Measurements from ENCODE around the gene GALNT2.
A peak's percentile ranks its signal among the peaks of the same experiment; 100 is the strongest.

The GALNT2 gene

GRCh38 chr1:230097370-230097769, 30.3 kb downstream of the GALNT2 start:
- DNase-seq, result no peak

- no peak for DNase-seq
Measured at GRCh38 chr1:230098723-230099122, 31.7 kb downstream of the GALNT2 start.

- DNase-seq, result no peak
Measured at GRCh38 chr1:230099465-230099864, 32.4 kb downstream of the GALNT2 start.

GRCh38 chr1:230100932-230101331, 33.9 kb downstream of the GALNT2 start:
- no peak for DNase-seq

GRCh38 chr1:230101556-230101955, 34.5 kb downstream of the GALNT2 start:
- no peak for DNase-seq

- DNase-seq, result no peak
Measured at GRCh38 chr1:230102046-230102445, 35.0 kb downstream of the GALNT2 start.

- DNase-seq, result no peak
Measured at GRCh38 chr1:230102472-230102871, 35.4 kb downstream of the GALNT2 start.

GRCh38 chr1:230103306-230104173, 36.5 kb downstream of the GALNT2 start:
- DNase-seq, result no peak

GRCh38 chr1:230104395-230105244, 37.6 kb downstream of the GALNT2 start:
- peak; percentile 56 for DNase-seq

GRCh38 chr1:230105245-230105753, 38.3 kb downstream of the GALNT2 start:
- DNase-seq, result no peak

GRCh38 chr1:230105754-230106625, 39.0 kb downstream of the GALNT2 start:
- DNase-seq, result no peak

GRCh38 chr1:230107941-230108340, 40.9 kb downstream of the GALNT2 start:
- no peak for DNase-seq

- no peak for DNase-seq
Measured at GRCh38 chr1:230108580-230108979, 41.5 kb downstream of the GALNT2 start.

GRCh38 chr1:230109066-230109465, 42.0 kb downstream of the GALNT2 start:
- no peak for DNase-seq

- peak; percentile 37 for DNase-seq
Measured at GRCh38 chr1:230109895-230110667, 43.0 kb downstream of the GALNT2 start.

- DNase-seq, result no peak
Measured at GRCh38 chr1:230110971-230111370, 43.9 kb downstream of the GALNT2 start.

GRCh38 chr1:230112131-230112701, 45.2 kb downstream of the GALNT2 start:
- no peak for DNase-seq

GRCh38 chr1:230112782-230113181, 45.7 kb downstream of the GALNT2 start:
- DNase-seq, result no peak

GRCh38 chr1:230113235-230113592, 46.2 kb downstream of the GALNT2 start:
- DNase-seq, result no peak

- DNase-seq, result no peak
Measured at GRCh38 chr1:230113593-230114236, 46.7 kb downstream of the GALNT2 start.

GRCh38 chr1:230114237-230114651, 47.2 kb downstream of the GALNT2 start:
- DNase-seq, result no peak
